Liver (tissue), 3 donors: ENCODE measurements around the gene SH3RF3.

Experiments used
- EGR1 ChIP-seq, 2 donors: IDR thresholded peaks; 2 replicates each; pipeline ENCODE4 v1.6.1; 2016 to 2018; ENCODE audit warnings: antibody characterized with exemption in 2 of 2, low read depth in 2 of 2
- GABPA ChIP-seq, 2 donors: IDR thresholded peaks in 1 of 2; conservative IDR thresholded peaks in 1 of 2; 2 replicates each; pipeline ENCODE4 v1.6.1; 2016; ENCODE audit warnings: antibody characterized with exemption in 2 of 2, mild to moderate bottlenecking in 1 of 2, moderate library complexity in 1 of 2
- HNF4A ChIP-seq, 2 donors: conservative IDR thresholded peaks; 2 replicates each; pipeline ENCODE4 v1.6.1; 2016; ENCODE audit warnings: antibody characterized with exemption in 2 of 2, mild to moderate bottlenecking in 2 of 2
- RAD21 ChIP-seq, 2 donors: IDR thresholded peaks; 2 replicates each; pipeline ENCODE4 v1.6.1; 2016; ENCODE audit warnings: antibody characterized with exemption in 2 of 2, mild to moderate bottlenecking in 2 of 2
- TAF1 ChIP-seq: conservative IDR thresholded peaks from 2 replicates; pipeline ENCODE4 v1.6.1; 2016; ENCODE audit warnings: antibody characterized with exemption, mild to moderate bottlenecking
- YY1 ChIP-seq: IDR thresholded peaks from 2 replicates; pipeline ENCODE4 v1.6.1; 2016; ENCODE audit warnings: antibody characterized with exemption, mild to moderate bottlenecking
- TF ChIP-seq, protein P1 (sequence below): fragments of 150-350 bp; IDR thresholded peaks from 2 replicates; pipeline ENCODE4 v1.5.1; 2017; ENCODE audit warnings: improper control_type of control experiment, low read depth, low read length; ENCODE audit not compliant: missing input control
- TF ChIP-seq, protein P2 (sequence below): IDR thresholded peaks from 2 replicates; pipeline ENCODE4 v1.6.1; 2016; ENCODE audit warnings: antibody characterized with exemption
- donor health status: healthy.
- donor health status: healthy.

DNA sequence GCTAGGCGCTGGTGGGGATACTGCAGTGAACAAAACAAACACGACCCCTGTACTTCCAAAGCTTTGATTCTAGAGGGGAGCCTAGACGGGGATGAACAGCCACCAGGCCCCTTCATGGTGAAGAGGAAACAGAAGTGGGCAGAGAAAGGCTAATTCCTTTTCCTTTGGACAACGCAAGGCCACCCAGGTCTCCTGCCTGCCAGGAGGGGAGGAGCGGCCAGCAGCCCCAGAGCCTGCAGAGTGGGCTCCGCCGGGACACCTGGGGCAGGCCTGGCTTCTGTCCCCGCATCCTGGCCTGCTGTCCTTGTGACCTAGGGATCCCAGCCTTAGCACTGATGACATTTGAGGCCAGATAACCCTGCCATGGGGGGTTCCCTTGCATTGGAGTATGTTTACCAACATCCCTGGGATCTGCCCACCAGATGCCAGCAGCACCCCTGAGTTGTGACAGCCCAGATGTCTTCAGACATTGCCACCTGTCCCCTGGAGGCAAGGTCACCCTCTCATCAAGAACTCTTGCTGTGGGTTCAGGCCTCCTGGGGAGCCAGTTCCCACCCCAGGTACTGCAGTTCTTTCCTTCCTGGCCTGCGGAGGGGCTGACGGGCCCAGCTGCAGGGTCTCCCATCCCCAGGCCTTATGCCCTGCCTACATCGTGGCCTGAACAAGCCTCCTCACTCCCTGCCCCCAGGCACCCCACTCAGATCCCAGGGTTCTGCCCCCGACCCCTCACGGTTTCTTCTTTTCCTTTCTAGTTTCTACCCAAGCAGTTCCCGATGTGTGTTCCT is 359.1 kb downstream of the SH3RF3 start:
- TF ChIP-seq, protein P1, sequence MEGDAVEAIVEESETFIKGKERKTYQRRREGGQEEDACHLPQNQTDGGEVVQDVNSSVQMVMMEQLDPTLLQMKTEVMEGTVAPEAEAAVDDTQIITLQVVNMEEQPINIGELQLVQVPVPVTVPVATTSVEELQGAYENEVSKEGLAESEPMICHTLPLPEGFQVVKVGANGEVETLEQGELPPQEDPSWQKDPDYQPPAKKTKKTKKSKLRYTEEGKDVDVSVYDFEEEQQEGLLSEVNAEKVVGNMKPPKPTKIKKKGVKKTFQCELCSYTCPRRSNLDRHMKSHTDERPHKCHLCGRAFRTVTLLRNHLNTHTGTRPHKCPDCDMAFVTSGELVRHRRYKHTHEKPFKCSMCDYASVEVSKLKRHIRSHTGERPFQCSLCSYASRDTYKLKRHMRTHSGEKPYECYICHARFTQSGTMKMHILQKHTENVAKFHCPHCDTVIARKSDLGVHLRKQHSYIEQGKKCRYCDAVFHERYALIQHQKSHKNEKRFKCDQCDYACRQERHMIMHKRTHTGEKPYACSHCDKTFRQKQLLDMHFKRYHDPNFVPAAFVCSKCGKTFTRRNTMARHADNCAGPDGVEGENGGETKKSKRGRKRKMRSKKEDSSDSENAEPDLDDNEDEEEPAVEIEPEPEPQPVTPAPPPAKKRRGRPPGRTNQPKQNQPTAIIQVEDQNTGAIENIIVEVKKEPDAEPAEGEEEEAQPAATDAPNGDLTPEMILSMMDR = no peak
- no peak for TF ChIP-seq EGR1 (IDR thresholded peaks at IDR 0.05; ENCODE audit: low read depth in 2 of 2)
- TF ChIP-seq, protein P2, sequence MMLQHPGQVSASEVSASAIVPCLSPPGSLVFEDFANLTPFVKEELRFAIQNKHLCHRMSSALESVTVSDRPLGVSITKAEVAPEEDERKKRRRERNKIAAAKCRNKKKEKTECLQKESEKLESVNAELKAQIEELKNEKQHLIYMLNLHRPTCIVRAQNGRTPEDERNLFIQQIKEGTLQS = no peak
- no peak for TF ChIP-seq HNF4A (conservative IDR thresholded peaks at IDR 0.05)
- TF ChIP-seq RAD21 (IDR thresholded peaks at IDR 0.05) = no peak
- TF ChIP-seq GABPA (IDR thresholded peaks at IDR 0.05 in 1 of 2, conservative IDR thresholded peaks at IDR 0.05 in 1 of 2) = no peak
- no peak for TF ChIP-seq YY1
- no peak for TF ChIP-seq TAF1
